HG03095 (cell line): ENCODE results near the gene ETFA.

ENCODE experiments used
- ATAC-seq: cut with Tn5 transposase; IDR thresholded peaks from one replicate; pipeline ENCODE4 v1.9.1; 2021; ENCODE audit warnings: moderate library complexity; ENCODE audit not compliant: unreplicated experiment

Gene ETFA

DNA sequence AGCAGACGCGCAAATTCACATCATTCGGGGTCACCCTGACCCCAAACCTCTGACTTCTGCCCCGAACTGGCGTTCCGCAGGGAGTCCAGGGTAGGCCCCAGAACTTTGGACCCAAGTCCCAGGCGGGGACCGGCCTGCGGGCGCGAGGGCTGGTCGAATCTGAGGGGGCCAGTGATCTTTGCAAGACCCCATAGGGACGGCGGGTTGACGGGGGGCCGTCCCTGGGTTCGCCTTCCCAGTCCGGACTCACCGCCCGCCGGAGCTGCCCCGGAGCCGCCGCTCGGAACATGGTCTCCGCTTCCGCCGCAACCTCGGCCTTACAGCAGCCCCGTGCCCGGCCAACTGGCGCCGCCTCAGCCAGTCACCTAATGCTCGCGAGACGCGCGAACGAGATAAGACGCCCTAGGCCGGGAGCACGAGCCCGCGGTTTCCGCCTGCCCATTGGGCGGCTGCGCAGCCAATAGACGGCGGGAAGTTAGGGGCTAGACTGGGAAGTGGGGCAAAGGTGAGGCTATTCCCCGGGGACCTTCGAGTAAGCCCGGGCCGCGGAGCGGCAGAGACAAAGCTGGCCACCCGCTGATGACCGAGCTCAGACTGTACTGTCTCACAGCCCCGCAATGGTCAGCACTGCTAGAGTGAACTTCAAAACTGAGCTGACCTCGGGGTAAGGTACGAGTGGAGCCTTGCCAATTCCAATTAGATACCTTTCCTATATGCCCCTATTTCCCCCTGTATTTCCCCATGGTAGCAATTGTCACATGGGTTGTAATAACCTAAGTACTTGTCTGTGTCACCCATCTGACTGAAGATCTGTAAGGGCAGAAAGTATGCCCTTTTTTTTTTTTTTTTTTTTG is at the start of gene ETFA:
TSS of gene ETFA (minus strand) at position 370 of the 854 bp plus-strand sequence. CDS start at position 289, 81 bp downstream.
- peak; percentile 96 for ATAC-seq

DNA sequence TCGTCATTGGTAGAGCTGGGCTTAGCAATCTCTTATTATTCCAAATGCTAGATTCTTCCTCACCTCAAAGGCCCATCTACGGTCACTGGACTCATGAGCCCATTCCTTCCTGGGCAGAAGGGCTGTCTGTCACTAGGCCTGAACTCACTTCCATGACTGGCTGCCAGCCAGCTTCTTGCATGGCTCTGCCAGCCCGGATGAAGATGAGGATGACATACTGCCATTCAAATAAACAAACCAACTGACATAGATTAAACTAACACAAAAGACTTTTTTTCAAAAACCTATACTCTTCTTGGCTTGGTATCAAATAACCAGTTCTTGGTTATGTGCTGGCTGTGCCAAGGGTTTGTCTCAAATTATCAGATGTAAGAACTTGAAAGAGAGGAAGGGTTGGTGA is 49.1 kb upstream of the ETFA start:
- ATAC-seq, result no peak

DNA sequence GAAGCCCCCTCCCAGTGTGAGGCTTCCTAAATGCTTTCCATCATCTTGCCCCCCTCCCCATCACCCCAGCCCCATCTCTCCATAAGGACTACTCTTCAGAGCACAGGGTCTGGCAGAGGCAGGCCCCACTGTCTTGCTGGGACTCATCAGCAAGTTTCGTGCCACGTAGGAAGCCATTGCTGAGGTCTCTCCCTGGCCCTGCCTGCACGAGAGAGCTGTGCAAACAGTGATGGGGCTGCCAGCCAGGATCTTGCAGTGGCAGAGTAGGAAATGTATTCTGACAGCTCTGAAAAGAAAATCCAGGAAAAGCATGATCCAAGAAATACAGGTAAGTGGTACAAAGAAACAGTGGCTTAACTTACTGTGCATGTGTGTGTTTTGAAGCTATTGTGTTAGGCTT is 47.9 kb upstream of the ETFA start:
- ATAC-seq, result no peak

DNA sequence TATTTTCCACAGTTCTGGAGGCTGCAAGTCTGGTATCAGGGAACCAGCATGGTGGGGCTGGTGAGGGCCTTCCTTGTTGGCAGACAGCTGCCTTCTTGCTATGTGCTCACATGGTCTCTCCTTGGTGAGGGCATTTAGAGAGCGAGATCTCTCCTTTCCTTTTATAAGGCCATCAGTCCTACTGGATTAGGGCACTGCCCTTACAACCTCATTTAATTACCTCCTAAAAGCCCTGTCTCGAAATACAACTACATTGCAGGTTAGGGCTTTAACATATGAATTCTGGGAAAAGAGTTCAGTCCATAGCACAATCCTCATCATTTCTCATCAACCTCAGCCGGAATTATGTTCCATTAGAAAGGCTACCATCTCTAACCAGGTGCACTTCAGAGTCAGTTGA is 47.2 kb upstream of the ETFA start:
- no peak for ATAC-seq

DNA sequence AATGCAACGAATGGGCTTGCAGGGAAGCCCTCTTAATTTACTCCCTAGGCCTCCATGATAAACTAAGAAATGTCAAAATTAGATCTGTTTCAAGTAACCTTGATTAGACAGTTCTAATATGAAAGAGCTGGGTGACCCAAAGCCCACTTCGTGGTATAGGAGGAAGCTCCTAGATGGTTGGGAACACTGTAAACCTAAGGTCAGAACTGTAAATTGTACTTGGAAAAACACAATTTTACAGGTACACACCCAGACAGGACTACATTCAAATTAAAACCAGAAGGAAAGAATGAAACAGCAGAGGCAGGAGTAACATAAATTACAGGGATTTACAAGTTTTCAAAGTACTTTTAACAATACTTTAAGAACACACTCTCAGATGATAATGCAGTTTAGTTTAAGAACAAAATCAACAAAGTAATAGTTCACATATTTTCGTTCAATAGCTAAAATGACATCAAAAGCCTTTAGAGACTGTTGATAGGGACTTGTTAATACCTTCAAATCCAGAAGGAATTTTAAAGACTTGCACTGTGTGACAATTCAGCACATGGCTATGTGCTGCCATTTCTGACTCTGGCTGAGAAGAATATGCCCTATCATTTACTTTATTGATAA is 43.7 kb upstream of the ETFA start:
- no peak for ATAC-seq

GRCh38 chr15:76353903-76354302 is 42.6 kb upstream of the ETFA start:
- no peak for ATAC-seq

DNA sequence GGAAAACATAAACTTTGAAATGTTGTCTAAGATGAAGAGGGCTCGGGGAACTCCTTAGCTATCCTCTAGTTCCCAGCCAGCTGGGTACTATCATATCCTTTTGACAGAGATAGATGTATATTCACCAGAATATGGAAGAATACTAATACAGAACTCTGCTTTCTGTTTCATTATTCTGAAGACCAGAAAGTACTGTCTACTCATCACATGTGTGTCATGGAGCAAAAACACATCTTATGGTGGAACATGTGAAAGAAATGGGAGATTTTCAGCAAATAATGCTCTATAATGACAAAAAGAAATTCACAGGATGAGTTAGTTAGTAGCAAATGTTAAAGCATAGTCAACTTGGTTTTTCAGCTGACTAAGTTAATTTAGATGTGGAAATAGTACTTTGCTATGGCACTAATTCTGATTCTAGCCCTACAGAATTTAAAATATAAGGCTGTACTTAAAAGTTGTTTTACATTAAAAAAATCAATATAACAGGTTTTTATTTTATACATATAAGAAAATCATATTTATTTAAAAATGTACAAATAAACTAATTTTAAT is 41.8 kb upstream of the ETFA start:
- no peak for ATAC-seq

- ATAC-seq, result no peak
Observed at GRCh38 chr15:76349301-76350070, 38.2 kb upstream of the ETFA start.

DNA sequence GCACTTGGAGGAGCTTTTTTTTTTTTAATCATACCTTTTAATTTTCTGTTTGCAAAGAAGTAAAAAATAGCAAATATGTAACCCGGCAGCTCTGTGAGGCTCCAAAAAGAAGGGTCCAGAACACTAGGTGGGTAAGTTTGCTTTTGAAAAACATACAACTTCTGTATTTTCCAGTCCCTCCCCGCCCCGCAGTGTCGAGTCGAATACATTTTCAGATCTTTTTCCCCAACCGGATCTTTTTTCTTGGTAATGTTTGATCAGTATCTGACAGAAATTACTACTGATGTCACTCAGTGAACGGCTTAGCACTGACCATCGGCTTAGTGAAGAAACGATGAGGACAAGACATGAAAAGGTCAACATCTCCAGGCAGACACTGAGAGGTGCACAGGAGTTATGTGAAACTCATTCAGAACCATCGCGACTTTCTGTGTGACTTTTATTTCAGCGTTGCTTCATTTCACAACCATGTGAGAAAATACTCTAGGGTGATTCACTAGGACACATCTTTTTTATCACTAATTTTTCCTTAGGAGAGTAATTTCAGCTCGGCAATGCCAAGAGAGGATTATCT is 36.3 kb upstream of the ETFA start:
- no peak for ATAC-seq

DNA sequence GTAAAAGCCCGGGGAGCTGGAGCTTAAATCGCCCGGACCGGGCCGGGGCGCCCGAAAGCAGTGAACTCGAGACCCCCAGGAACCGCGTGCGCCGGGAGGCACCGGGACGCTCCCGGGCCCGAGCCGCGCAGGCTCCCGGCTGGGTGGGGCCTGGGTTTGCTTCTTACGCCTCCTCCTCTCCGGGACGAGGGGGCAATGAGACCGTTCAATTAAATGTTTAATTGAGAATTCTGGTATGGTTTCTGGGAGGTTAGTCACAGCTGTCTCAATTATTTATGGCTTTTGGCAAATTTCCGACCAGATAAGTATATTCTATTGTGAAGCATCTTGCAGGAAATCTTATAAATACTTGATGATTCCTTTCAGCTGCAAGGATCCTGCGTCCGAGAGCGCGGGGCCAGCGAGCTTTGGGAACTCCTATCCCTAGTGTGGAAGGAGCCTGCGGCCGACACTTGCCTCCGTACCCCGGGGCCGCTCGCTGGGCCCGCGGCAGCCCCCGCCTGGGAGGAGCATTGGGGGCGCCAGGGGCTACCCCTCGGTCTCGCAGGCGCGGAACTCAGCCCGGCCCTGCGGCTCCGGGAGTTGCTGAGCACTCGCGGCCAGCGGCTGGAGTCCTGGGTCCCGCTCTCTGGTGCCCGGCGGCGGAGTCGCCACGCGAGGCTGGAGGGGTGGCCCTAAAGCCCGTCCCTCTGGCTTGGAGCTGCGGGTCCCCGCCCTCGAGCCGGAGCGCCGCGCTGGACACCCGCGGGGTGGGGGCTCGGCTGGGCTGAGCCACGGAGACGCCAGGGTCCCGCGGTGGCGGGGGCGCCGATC is 35.6 kb upstream of the ETFA start:
- ATAC-seq, result no peak

GRCh38 chr15:76345880-76346668 is 34.8 kb upstream of the ETFA start:
- ATAC-seq, result no peak

- ATAC-seq, result no peak
Observed at GRCh38 chr15:76345583-76345879, 34.3 kb upstream of the ETFA start.

- ATAC-seq, result no peak
Observed at GRCh38 chr15:76344893-76345582, 33.8 kb upstream of the ETFA start.

DNA sequence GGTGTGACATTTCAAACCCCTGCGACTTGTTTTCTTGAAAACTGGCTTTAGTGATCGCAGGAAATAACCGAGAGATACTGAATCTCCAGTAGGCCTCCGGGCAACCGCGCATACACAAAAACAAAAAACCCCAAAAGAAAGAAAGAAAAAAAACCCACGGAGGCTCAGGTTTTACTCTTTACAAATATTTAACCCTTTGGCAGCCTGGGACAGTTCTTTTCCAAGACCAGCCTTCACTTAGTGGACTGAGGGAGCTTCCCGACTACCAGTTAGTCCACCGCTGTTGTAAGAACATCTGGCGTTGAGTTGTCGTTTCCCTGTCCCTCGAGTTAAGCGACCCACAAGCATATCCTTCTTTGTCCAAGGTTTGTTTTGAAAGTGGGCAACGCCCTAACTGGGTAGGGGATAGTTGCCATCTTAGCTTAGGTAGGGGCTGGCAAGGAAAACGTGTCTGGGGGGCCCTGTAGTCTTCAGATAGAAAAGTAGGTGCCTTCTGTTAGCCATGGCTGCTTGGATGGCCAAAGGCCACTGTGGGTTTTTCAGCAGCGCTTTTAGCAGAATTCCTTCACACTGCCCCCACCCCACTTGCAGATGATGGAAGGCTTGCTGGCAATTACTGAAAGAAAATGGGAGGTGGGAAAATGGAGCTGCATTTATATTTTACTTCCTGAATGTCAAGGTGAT is 32.2 kb upstream of the ETFA start:
- ATAC-seq, result no peak

GRCh38 chr15:76342382-76343201 is 31.3 kb upstream of the ETFA start:
- no peak for ATAC-seq

DNA sequence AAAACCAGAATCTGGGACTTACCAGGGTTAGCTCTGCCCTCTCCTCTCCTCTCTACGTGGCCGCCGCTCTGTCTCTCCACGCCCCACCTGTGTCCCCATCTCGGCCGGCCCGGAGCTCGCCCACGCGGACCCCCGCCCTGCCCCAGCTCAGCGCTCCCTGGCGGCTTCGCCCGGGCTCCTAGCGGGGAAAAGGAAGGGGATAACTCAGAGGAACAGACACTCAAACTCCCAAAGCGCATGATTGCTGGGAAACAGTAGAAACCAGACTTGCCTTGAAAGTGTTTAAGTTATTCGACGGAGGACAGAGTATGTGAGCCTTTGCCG is 30.8 kb upstream of the ETFA start:
- no peak for ATAC-seq

DNA sequence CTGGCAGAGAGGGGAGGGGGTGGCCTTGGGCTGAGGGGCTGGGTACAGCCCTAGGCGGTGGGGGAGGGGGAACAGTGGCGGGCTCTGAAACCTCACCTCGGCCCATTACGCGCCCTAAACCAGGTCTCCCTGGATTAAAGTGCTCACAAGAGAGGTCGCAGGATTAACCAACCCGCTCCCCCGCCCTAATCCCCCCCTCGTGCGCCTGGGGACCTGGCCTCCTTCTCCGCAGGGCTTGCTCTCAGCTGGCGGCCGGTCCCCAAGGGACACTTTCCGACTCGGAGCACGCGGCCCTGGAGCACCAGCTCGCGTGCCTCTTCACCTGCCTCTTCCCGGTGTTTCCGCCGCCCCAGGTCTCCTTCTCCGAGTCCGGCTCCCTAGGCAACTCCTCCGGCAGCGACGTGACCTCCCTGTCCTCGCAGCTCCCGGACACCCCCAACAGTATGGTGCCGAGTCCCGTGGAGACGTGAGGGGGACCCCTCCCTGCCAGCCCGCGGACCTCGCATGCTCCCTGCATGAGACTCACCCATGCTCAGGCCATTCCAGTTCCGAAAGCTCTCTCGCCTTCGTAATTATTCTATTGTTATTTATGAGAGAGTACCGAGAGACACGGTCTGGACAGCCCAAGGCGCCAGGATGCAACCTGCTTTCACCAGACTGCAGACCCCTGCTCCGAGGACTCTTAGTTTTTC is 30.2 kb upstream of the ETFA start:
- no peak for ATAC-seq
